Vagina (tissue), 2 donors: Measurements from ENCODE around the gene ROR1. TPM values are rescaled to one million over a fixed set of nuclear protein-coding genes. Genes with fewer than 3 reads are reported as not detected.
A peak's percentile ranks its signal among the peaks of the same experiment; 100 is the strongest.

ENCODE experiments used
- DNase-seq, 2 donors: peaks; one replicate each; pipeline ENCODE4 v3.0.0-alpha.2; 2017; ENCODE audit errors: extremely low spot score in 2 of 2
- H3K27ac ChIP-seq: fragments of 200-600 bp; sonication (generic); one replicate; pipeline ENCODE4 v1.5.1; 2019
- H3K27me3 ChIP-seq: fragments of 200-600 bp; sonication (generic); one replicate; pipeline ENCODE4 v1.5.1; 2019
- H3K36me3 ChIP-seq, 2 donors: fragments of 200-600 bp; sonication (generic); one replicate each; pipeline ENCODE4 v1.5.1; 2017 to 2019
- H3K4me1 ChIP-seq: fragments of 200-600 bp; sonication (generic); one replicate; pipeline ENCODE4 v1.5.1; 2019
- H3K4me3 ChIP-seq, 2 donors: fragments of 200-600 bp; sonication (generic); 1 replicate in 1 of 2; 2 replicates in 1 of 2; pipeline ENCODE4 v1.5.1; 2016 to 2019
- H3K9me3 ChIP-seq: fragments of 200-600 bp; sonication (generic); one replicate; pipeline ENCODE4 v1.5.1; 2019
- POLR2A ChIP-seq, 2 donors: fragments of 450-650 bp; IDR thresholded peaks; one replicate each; pipeline ENCODE4 v1.6.1; 2017; ENCODE audit warnings: antibody characterized with exemption in 2 of 2, mild to moderate bottlenecking in 2 of 2, moderate library complexity in 2 of 2
- POLR2AphosphoS5 ChIP-seq, 2 donors: sonication (generic); formaldehyde crosslinking; IDR thresholded peaks; one replicate each; pipeline ENCODE4 v1.9.0; 2017; ENCODE audit warnings: antibody characterized with exemption in 2 of 2, mild to moderate bottlenecking in 2 of 2, low read depth in 1 of 2; ENCODE audit not compliant: insufficient read depth in 1 of 2
- intact Hi-C: fragments of 100-400 bp; cut with DNase I; formaldehyde crosslinking; loops from one replicate; pipeline ENCODE4 v1.15.1; 2023
- total RNA-seq: library from RNA; depleted of rRNA; stranded (reverse); fragments of >200 nt; gene quantifications from one replicate; pipeline ENCODE4 v1.2.3, GENCODE V29; 2016
- TF ChIP-seq, protein P1 (sequence below), 3 experiments: fragments of 450-650 bp in 2 of 3; fragments of 200-600 bp in 1 of 3; sonication (generic) in 1 of 3; IDR thresholded peaks; one replicate each; pipeline ENCODE4 v1.5.1; 2017 to 2019; ENCODE audit warnings: antibody characterized with exemption in 3 of 3, mild to moderate bottlenecking in 2 of 3, moderate library complexity in 2 of 3

The ROR1 gene
- total RNA-seq, 1 donor from 2014 or later: 11.0 TPM

DNA sequence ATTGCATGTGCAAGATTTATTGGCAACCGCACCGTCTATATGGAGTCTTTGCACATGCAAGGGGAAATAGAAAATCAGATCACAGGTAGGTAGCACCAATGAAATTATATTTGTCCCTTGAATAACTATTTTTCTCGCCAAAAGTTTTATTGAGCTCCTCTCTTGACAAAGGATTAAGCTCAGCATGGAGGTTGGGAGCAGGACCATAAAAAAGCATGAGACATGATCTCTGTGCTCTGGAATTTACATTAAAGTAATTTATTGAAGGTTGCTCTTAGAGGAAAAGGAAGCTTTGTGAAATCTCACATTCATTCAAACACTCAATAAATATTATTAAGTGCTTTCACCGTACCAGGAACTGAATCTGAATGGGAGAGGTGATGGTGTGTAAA is 363.6 kb downstream of the ROR1 start:
- H3K36me3 ChIP-seq: no peaks in the 10 kb centered on the region
- no peak for DNase-seq
- intact Hi-C loops: loop anchor here (5.0 kb wide), 2 partner anchors 275 to 360 kb away; no protein-coding TSS in a partner anchor
- H3K9me3 ChIP-seq: no peaks in the 10 kb centered on the region
- H3K27me3 ChIP-seq: no peaks in the 10 kb centered on the region
- no peak overlapping the region for H3K4me3 ChIP-seq
- no peak overlapping the region for H3K27ac ChIP-seq
- no peak for TF ChIP-seq POLR2A (IDR thresholded peaks at IDR 0.05)
- no peak for TF ChIP-seq POLR2AphosphoS5 (IDR thresholded peaks at IDR 0.05; ENCODE audit: insufficient read depth in 1 of 2, low read depth in 1 of 2)
- TF ChIP-seq, protein P1, sequence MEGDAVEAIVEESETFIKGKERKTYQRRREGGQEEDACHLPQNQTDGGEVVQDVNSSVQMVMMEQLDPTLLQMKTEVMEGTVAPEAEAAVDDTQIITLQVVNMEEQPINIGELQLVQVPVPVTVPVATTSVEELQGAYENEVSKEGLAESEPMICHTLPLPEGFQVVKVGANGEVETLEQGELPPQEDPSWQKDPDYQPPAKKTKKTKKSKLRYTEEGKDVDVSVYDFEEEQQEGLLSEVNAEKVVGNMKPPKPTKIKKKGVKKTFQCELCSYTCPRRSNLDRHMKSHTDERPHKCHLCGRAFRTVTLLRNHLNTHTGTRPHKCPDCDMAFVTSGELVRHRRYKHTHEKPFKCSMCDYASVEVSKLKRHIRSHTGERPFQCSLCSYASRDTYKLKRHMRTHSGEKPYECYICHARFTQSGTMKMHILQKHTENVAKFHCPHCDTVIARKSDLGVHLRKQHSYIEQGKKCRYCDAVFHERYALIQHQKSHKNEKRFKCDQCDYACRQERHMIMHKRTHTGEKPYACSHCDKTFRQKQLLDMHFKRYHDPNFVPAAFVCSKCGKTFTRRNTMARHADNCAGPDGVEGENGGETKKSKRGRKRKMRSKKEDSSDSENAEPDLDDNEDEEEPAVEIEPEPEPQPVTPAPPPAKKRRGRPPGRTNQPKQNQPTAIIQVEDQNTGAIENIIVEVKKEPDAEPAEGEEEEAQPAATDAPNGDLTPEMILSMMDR (IDR thresholded peaks at IDR 0.05): no peak
- peaks cover 13% of the 10 kb centered on the region for H3K4me1 ChIP-seq

DNA sequence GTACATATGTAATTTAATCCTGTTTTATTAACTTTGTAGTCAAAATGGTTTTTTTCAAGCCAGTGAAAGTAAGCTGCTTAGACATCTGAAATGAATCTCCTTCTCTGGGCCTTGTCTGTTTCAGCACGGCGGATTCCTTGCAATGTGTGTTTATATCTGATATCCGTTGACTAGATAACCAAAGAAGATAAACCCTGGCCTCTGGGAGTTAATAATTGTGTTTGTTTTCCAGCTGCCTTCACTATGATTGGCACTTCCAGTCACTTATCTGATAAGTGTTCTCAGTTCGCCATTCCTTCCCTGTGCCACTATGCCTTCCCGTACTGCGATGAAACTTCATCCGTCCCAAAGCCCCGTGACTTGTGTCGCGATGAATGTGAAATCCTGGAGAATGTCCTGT is 366.1 kb downstream of the ROR1 start:
- H3K4me3 ChIP-seq: no peak overlapping the region
- TF ChIP-seq POLR2A (IDR thresholded peaks at IDR 0.05) (no peak), POLR2AphosphoS5 (IDR thresholded peaks at IDR 0.05; ENCODE audit: insufficient read depth in 1 of 2, low read depth in 1 of 2) (no peak)
- TF ChIP-seq, protein P1 (IDR thresholded peaks at IDR 0.05): no peak
- no peaks in the 10 kb centered on the region for H3K36me3 ChIP-seq
- H3K27ac ChIP-seq: no peak overlapping the region
- H3K4me1 ChIP-seq: peaks cover 11% of the 10 kb centered on the region
- H3K9me3 ChIP-seq: no peaks in the 10 kb centered on the region
- H3K27me3 ChIP-seq: no peaks in the 10 kb centered on the region
- peak in 1 of 2 donors; percentile 60 for DNase-seq
- intact Hi-C loops: loop anchor here (5.0 to 10.0 kb wide), 3 partner anchors 278 to 455 kb away; no protein-coding TSS in a partner anchor

GRCh38 chr1:64140596-64140995 is 366.8 kb downstream of the ROR1 start:
- H3K4me3 ChIP-seq: no peak overlapping the region
- TF ChIP-seq POLR2AphosphoS5 (IDR thresholded peaks at IDR 0.05; ENCODE audit: insufficient read depth in 1 of 2, low read depth in 1 of 2) (no peak), POLR2A (IDR thresholded peaks at IDR 0.05) (no peak)
- TF ChIP-seq, protein P1 (IDR thresholded peaks at IDR 0.05): no peak
- no peak overlapping the region for H3K27ac ChIP-seq
- DNase-seq: no peak
- no peaks in the 10 kb centered on the region for H3K9me3 ChIP-seq
- no peaks in the 10 kb centered on the region for H3K36me3 ChIP-seq
- H3K4me1 ChIP-seq: peaks cover 3% of the 10 kb centered on the region
- intact Hi-C loops: loop anchor here (10.0 kb wide), 1 partner anchor 456 kb away; no protein-coding TSS in a partner anchor
- no peaks in the 10 kb centered on the region for H3K27me3 ChIP-seq

DNA sequence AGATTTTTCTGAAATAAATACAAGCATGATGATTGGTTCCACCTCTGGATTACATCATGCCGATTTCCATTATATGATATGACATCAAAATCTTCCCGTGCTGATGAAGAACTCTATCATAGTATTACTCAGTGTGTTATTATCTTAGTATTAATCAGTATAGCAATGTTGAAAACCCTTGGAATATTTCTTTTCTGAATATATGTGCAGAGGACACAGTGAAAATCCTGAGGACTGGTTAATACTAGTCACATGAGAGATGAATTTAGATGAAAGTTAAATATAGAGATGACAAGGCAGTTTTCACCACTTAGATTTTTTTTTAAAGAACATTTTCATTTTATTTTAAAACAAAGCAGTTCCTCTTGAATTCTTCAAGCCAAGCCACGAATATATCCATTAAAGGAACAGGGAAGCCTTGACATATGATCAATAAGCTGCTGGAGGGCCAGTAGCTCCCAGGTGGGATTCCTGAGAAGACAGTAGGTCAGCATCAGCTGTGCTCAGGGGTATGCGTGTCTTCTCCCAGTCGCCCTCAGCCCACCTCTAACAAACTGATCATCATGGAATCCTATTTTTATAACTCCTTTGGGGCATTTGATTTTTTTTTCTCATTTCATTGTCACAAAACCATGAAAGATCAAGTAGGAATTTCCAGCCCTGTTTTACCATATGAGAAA is 373.4 kb downstream of the ROR1 start:
- Histone ChIP-seq H3K27ac (no peak overlapping the region), H3K9me3 (no peaks in the 10 kb centered on the region), H3K4me3 (no peak overlapping the region), H3K4me1 (no peaks in the 10 kb centered on the region), H3K27me3 (no peaks in the 10 kb centered on the region), H3K36me3 (no peaks in the 10 kb centered on the region)
- TF ChIP-seq, protein P1 (IDR thresholded peaks at IDR 0.05): no peak
- no peak for TF ChIP-seq POLR2AphosphoS5 (IDR thresholded peaks at IDR 0.05; ENCODE audit: insufficient read depth in 1 of 2, low read depth in 1 of 2)
- TF ChIP-seq POLR2A (IDR thresholded peaks at IDR 0.05): no peak
- DNase-seq: peak in 1 of 2 donors; percentile 22
- intact Hi-C loops: loop anchor here (10.0 kb wide), 1 partner anchor 462 kb away; no protein-coding TSS in a partner anchor

DNA sequence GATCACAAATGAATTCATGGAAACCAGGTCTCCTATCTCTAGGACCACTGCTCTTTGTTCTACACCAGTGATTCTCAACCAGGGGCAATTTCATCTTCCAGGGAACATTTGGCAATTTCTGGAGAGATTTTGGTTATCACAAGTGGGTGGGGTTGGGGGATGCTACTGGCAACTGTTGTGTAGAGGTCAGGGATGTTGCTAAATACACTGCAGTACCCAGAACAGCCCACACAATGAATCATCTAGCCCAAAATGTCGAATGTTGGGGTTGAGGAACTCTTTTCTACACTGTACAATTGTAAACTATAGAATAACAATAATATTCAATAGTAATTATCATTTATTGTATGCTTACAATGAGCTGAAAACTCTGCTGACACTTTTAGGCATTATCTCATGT is 373.9 kb downstream of the ROR1 start:
- Histone ChIP-seq H3K4me3 (no peak overlapping the region), H3K27ac (no peak overlapping the region), H3K4me1 (no peaks in the 10 kb centered on the region), H3K36me3 (no peaks in the 10 kb centered on the region), H3K9me3 (no peaks in the 10 kb centered on the region), H3K27me3 (no peaks in the 10 kb centered on the region)
- DNase-seq: no peak
- no peak for TF ChIP-seq POLR2AphosphoS5 (IDR thresholded peaks at IDR 0.05; ENCODE audit: insufficient read depth in 1 of 2, low read depth in 1 of 2)
- TF ChIP-seq POLR2A (IDR thresholded peaks at IDR 0.05): no peak
- TF ChIP-seq, protein P1 (IDR thresholded peaks at IDR 0.05): no peak
- intact Hi-C loops: loop anchor here (10.0 kb wide), 1 partner anchor 463 kb away; no protein-coding TSS in a partner anchor
